NK-92 treated with Interleukin-12 subunit alpha and Interleukin-12 subunit beta, amount 100 ng/mL, for 24 hours (cell line): ENCODE results near the gene ABCC3.

Experiments used
- DNase-seq: peaks from one replicate; lab custom pipeline; 2025; lab: John Stamatoyannopoulos, UW

The ABCC3 gene, protein sequence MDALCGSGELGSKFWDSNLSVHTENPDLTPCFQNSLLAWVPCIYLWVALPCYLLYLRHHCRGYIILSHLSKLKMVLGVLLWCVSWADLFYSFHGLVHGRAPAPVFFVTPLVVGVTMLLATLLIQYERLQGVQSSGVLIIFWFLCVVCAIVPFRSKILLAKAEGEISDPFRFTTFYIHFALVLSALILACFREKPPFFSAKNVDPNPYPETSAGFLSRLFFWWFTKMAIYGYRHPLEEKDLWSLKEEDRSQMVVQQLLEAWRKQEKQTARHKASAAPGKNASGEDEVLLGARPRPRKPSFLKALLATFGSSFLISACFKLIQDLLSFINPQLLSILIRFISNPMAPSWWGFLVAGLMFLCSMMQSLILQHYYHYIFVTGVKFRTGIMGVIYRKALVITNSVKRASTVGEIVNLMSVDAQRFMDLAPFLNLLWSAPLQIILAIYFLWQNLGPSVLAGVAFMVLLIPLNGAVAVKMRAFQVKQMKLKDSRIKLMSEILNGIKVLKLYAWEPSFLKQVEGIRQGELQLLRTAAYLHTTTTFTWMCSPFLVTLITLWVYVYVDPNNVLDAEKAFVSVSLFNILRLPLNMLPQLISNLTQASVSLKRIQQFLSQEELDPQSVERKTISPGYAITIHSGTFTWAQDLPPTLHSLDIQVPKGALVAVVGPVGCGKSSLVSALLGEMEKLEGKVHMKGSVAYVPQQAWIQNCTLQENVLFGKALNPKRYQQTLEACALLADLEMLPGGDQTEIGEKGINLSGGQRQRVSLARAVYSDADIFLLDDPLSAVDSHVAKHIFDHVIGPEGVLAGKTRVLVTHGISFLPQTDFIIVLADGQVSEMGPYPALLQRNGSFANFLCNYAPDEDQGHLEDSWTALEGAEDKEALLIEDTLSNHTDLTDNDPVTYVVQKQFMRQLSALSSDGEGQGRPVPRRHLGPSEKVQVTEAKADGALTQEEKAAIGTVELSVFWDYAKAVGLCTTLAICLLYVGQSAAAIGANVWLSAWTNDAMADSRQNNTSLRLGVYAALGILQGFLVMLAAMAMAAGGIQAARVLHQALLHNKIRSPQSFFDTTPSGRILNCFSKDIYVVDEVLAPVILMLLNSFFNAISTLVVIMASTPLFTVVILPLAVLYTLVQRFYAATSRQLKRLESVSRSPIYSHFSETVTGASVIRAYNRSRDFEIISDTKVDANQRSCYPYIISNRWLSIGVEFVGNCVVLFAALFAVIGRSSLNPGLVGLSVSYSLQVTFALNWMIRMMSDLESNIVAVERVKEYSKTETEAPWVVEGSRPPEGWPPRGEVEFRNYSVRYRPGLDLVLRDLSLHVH (N-terminal part only)

DNA sequence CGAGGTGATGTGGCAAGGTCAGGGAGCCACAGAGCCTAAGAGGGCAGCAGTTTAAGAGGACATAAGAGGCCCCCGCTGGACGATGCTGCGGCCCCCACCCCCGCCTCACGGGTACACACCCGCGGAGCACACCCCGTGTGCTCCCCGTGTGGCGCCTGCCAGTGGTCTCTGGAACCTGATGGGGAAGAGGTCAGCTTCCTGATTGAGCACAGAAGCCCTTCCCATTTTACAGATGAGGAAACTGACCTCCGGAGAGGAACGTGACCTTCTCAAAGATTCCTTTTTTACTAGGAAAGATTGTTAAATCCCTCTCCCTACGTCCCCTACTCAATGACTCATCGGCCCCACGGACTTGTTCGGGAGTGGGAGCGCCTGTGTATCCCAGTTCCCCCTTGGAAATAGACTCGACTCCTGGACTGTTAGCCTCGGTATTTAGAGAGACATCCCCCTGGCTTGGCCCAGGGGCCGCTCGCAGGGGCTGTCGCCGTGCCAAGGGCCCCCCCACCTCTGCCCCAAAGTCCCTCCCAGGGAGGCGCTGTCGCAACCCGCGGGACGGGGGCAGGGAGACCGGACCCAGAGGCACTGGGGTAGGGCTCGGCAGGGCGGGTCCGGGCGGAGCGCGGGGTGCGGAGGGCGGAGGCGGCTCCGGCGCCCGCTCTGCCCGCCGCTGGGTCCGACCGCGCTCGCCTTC lies at the start of gene ABCC3:
ABCC3 (plus strand) TSS at position 658 of the 691 bp plus-strand sequence. CDS start 56 bp downstream, outside the sequence.
- DNase-seq, result no peak

DNA sequence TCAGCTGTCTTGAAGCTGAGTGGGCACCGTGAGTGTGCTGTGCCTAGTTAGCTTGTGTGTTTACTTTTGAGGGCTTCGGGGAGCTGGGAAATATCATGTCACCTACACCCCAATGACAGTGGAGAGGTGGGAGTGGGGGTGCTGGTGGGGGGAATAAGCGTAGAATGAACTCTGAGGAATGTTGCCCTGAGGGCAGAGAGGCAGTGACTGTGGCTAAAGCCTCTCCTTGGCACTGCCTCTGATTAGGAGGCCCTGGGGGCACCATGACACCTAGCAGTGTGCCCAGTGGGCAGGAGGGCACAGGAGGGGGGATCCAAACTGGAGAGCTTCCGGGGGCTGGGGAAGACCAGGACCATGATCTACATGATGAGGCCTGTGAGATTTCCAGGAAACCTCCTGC lies 49.3 kb upstream of the ABCC3 start:
- no peak for DNase-seq

DNA sequence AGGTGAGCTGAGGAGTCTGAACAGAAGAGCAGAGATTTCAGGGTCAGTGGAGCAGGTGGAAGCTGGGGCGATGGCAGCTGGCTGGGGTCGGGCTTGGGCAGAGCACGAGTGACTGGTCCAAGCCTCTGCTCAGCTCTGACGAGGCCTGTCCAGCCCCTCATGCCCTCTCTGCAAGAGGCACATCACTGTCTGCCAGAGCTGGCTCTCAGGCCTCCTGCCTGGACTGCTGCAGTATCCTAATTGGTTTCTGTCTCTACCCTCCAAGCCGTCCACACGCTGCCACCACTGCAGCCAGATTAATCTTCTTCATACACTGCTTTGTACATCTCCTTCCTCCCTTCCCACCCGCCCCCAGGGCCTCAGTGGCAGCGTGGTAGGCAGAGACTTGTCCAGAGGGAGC lies 48.8 kb upstream of the ABCC3 start:
- no peak for DNase-seq

DNA sequence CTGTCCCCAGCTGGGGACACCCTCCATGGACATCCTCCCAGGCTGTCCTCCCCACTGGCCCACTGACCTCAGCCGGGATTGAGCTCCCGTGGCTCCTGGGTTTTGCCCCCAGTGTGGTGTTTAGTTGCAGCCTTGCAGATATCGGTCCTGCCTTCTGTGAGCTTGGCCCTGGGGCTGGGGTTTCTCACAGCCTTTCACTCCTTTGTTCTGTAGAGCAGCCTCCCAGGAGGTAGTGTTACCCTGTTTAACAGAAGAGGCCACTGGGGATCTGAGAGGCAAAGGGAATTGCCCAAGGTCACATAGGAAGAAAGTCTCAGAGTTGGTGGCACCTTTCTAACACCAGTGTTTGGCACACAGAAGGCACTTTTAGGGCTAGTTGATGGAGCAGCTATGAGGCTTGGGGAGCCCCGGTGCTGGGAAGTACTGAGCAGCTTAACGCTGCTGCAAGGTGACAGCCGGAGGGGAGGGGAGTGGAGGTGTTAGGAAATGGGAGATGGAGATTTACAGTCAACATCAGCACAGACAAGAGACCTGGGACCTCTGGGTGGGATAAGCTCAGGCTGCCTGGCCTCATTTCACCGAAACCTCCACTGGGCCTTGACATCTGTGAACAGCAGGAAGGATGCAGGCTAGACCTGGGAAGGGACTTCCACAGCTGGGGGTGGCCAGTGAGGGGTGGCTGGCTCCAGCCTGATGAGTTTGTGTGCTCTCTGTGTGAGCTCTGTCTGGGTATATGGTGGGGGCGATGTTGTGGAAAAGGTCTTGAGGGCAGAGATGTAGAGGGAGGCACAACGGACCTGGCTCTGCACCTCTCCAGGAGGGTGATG lies 48.0 kb upstream of the ABCC3 start:
- DNase-seq, result no peak

DNA sequence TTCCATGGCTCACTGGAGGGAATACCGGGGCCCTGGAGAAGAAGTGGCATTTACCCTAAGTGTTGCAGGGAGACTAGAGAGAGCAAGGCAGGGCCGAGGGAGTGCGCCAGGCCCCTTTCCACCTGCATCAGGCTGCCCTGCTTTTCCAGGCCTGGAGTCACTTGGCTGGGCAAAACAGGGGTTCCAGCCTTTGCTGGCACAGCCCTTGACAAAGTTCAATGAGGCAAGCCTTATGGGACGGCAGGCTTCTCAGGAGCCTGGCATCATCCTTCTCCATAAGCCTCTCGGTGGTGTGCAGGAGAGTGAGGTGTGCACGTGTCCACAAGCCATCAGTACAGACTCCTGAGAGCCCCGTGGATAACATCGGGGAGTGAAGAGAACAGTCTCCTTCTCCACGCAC lies 47.1 kb upstream of the ABCC3 start:
- DNase-seq, result no peak

DNA sequence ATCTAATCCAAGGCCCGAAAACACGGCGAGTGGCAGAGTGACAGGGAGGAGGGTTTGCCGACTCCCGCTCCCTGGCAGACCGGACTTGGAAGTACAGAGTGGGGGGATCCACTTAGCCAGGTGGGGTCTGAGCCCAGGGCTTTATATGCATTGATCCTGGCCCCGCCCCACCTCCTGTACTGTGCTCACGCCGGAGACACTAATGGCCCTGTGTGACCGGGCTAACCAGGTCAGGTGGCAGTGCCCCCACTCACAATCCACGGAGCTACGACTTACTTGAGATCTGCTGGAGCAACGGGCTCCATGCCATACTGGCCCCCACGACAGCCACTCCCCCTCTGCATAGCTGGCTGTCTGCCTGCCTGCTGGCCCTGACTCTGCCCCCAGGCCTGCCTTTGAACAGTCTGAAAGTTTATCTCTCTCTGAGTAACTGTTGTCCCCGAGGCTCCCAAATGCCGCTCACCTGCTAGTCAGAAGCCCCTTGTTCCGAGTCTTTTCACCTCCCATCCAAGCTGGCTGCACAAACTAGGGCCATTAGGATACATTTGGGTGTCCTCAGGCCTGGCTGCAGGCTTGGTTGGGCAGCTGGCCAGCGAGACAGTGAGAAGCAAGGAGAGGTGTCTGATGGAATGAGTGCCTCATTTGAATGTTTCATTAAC lies 46.2 kb upstream of the ABCC3 start:
- DNase-seq, result no peak

DNA sequence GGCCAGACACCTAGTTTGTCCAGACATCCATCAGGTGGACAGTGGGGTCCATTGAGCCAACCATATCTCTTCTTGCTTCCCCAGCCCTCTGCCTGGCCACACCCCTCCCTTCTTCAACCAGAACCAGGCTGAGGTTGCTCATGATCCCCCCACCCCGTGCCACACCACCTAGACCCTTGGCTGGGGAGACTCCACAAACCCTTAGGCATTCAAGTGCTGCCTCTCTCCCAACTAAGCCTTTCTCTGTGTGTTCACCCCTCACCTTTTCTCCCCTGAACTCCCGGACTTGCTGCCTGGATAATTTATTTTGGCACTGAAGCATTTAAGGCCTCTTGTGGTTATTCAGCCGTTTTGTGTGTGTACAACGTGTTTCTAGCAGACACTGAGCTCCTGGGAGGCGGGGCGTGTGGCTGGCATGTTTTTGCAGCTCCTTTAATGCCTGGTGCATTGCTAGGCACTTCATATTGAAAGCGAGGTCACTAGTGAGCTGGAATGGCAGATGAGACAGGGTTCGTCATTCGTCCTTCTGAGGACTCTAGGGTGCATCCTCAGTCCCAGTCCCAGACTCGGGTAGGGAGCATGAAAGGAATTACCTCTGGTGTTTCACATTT lies 45.5 kb upstream of the ABCC3 start:
- DNase-seq, result no peak

DNA sequence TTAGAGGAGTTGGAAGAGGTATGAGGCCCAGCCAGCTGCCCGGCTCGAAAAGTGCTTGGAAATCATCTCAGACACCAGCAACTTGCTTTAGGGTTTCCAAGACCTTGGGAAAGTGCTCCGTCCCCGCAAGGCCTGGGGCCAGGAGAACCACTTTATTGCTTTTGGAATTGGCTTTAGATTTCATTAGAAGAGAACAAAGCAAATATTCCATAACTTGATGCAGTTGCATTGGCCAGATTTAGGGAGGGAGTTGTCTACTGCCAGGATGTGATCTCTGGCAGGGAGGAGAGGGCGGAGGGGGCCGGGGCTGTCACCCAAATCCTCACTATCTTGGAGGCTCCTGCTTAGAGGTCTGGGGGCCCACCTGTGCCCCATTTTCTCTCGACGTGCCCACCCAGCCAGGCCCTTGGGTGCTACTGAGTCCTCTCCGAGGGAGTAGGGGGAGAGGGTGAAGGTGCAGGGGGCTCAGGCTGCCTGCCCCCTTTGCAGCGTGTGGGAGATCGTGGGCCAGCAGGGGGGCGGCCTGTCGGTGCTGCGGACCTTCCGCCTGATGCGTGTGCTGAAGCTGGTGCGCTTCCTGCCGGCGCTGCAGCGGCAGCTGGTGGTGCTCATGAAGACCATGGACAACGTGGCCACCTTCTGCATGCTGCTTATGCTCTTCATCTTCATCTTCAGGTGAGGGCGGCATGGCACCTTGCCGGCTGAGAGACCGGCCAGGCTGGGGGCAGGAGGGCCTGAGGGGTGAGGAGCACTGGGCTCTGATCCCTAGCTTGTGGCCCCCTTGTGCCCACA lies 43.5 kb upstream of the ABCC3 start:
- no peak for DNase-seq

DNA sequence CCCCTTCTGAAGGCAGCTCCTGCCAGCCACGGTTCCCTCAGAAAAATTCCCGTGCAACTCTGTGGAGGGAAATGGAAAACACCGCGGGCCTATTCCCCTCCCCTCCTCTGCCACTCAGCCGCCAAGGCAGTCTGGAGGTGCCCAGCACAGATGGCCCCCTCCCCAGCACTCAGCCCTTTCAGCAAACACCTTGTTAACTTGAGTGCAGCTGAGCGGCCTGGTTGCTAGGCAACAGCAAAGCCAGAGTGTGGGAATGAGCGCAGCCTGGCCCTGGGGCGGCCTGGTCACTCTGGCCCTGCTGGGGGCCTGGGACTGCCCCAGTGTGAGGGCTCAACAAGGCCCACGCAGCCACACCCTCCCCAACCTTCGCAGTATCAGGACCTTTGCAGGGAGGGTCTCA lies 41.4 kb upstream of the ABCC3 start:
- no peak for DNase-seq

DNA sequence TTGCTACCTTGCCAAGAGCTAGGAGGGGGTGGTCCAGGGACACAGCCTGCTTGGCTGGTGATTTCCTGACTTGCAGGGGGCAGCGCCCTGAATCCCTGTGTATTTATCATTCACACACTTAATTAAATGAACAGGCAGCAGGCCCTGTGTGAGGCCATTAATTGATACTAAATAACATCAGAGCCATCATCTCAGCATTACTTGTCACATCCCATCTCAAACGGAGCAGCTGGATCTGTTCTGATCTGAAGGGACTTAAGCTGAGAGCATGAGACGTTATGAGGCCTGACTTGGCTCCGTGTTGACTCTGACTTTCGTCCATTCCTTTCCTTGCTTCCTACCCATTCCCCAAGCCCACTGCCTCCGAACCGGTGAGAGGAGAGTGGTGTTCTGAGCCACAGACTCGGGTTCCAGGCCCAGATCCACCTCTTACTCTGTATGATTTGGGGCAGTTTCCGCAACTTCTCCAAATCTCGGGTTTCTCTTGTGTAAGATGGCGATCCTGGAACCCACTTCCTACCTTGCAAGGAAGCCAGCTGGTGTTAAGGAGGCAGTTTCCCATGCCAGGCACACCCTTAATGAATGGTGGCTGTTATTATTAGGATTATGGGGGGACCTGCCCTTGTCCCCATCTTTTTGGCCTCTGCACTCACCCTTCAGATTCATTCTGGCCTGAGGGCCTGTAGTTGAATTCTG lies 40.4 kb upstream of the ABCC3 start:
- DNase-seq, result no peak

DNA sequence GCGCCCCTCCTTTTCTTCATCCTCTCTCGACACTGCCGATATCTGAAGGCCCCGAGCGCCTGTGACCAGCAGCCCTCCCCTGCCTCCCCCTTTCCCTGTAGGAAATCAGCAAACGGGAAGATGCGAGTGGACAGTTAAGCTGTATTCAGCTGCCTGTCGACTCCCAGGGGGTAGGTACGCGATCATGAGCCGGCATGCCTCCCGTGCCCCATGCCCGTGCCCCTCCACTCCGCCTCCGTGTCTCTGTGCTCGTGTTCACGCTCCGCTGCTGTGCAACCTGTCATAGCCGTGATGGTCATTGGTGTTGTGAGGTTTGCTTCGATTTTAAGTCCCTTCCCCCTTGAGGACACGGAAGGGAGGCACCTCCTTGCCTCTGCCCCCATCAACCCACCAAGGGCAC lies 39.8 kb upstream of the ABCC3 start:
- DNase-seq, result no peak

DNA sequence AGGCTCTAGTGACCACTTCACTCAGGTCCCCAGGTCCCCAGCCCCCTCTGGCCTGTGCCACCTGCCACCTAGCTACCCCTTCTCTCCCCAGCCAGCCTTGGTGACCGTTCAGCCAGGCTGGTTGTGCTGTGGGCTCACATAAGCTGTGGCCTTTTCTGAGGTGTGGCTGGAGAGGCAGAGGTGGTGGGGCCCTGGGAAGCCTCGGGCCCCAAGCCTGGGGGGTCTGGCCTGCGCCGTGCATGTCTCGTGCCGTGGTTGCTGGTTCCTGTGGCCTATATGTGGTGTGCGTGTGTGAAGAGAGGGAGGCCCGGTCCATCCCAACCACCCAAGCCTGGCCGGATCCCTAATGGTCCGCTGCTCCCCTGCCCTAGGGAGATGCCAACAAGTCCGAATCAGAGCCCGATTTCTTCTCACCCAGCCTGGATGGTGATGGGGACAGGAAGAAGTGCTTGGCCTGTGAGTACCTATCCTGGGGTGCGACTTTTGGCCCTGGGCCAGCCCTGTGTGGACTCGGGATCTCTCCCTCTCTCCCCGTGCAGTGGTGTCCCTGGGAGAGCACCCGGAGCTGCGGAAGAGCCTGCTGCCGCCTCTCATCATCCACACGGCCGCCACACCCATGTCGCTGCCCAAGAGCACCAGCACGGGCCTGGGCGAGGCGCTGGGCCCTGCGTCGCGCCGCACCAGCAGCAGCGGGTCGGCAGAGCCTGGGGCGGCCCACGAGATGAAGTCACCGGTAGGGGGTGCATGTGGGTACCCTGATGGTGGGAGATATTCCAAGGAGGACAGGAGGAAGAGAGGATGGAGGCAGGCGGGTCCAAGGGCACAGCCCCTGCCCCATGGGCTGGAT lies 38.3 kb upstream of the ABCC3 start:
- no peak for DNase-seq

DNA sequence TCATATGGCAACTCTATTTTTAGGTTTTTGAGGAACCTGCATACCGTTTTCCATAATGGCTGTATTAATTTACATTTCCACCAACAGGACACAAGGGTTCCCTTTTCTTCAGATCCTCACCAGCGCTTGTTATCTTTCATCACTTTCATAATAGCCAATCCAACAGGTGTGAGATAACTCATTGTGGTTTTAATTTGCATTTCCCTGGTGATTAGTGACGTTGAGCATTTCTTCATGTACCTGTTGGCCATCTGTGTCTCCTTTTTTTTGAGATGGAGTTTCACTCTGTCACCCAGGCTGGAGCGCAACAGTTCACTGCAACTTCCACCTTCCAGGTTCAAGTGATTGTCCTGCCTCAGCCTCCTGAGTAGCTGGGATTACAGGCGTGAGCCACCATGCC lies 36.2 kb upstream of the ABCC3 start:
- no peak for DNase-seq

DNA sequence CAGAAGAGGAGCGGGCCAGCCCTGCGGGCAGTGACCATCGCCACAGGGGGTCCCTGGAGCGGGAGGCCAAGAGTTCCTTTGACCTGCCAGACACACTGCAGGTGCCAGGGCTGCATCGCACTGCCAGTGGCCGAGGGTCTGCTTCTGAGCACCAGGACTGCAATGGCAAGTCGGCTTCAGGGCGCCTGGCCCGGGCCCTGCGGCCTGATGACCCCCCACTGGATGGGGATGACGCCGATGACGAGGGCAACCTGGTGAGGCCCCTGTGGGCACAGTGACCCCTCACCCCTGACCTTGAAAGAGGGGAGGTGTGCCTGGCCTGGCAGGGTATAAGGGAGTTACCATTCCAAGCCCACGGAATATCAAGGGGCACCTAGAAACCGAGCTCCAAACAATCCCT lies 35.1 kb upstream of the ABCC3 start:
- no peak for DNase-seq

DNA sequence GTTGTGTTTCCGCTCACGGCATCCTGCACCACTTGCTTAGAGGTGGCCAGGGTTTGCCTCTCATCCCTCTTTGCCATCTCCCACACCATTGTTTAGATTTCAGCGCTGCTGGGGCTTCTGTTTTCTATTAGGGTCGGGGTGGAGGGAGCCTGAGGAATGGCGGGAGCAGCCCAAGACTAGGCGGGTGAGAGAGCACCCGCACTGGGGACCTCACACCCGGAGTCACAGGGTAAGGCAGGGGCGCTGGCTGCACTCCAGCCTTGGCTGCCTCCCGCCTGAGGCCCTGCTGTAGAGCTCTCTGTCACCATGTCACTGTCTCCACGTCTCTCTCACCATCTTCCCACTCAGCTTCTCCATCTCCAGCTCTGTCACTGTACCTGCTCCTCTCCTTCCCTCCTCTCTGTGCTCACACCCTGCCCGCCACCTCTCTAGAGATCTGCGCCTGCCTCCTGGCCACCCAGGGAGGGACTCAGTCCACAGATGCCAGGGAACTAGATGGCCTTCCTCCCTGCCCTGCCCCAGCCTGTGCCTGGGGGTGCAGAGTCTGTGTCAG lies 32.8 kb upstream of the ABCC3 start:
- no peak for DNase-seq

DNA sequence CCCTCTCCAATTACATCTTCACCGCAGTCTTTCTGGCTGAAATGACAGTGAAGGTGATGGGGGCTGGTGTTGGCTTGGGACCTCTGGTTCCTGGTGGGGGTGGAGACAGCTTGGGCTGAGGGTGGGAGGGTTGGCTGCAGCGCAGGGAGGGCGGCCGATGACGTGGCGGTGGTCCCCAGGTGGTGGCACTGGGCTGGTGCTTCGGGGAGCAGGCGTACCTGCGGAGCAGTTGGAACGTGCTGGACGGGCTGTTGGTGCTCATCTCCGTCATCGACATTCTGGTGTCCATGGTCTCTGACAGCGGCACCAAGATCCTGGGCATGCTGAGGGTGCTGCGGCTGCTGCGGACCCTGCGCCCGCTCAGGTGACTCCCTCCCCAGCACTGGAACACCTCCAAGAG lies 31.8 kb upstream of the ABCC3 start:
- DNase-seq, result no peak

DNA sequence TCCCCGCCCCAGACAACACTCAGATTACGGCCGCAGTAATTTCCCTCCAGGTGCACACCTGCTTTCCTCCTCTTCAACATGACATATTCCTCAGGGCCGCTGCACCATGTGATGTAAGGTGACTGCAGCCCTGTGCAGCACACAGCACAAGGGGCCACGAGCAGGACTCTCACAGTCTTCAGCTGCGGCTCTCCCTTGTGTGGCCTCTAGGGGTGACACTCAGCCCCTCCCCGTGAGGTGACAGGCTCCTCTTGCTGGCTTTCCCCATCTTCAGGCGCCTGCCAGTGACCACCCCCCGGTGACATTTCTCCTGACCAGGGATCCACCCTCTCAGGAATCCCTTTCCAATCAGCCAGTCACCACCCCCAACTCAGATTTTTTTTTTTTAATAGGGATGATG lies 31.3 kb upstream of the ABCC3 start:
- no peak for DNase-seq
